Measurements from ENCODE around the gene GLB1L3. TPM values are rescaled to one million over a fixed set of nuclear protein-coding genes. Genes with fewer than 3 reads are reported as not detected.

The GLB1L3 gene
- total RNA-seq, 4 donors from 2014 or later, result 7.5 to 18.5 (median 8.9) TPM

GRCh38 chr11:134258577-134258976 is 17.6 kb upstream of the GLB1L3 start:
- H3K4me3 ChIP-seq (ENCODE audit: low read depth, poor library complexity, severe bottlenecking), result no peak overlapping the region
- intact Hi-C loops (cut with DNase I; ENCODE audit: low total_unique reads), result no loop called here
- no peak for DNase-seq (ENCODE audit: low spot score in 2 of 2)
- WGBS, 2 donors, result 86% methylated on average over 4 of the region's 4 CpGs
- no peak for TF ChIP-seq CTCF (IDR thresholded peaks at IDR 0.05)
- no peak for TF ChIP-seq POLR2A (IDR thresholded peaks at IDR 0.05)

- TF ChIP-seq CTCF (IDR thresholded peaks at IDR 0.05), result no peak
- no peak for TF ChIP-seq POLR2A (IDR thresholded peaks at IDR 0.05)
- DNase-seq (ENCODE audit: low spot score in 2 of 2), result no peak
- intact Hi-C loops (cut with DNase I; ENCODE audit: low total_unique reads), result no loop called here
- H3K4me3 ChIP-seq (ENCODE audit: low read depth, poor library complexity, severe bottlenecking), result no peak overlapping the region
Measured at GRCh38 chr11:134260503-134260902, 15.7 kb upstream of the GLB1L3 start.

GRCh38 chr11:134260983-134261382 is 15.2 kb upstream of the GLB1L3 start:
- TF ChIP-seq CTCF (IDR thresholded peaks at IDR 0.05) (no peak), POLR2A (IDR thresholded peaks at IDR 0.05) (no peak)
- 94 to 95% methylated on average over 16 of the region's 16 CpGs for WGBS, 2 donors
- intact Hi-C loops (cut with DNase I; ENCODE audit: low total_unique reads), result no loop called here
- H3K4me3 ChIP-seq (ENCODE audit: low read depth, poor library complexity, severe bottlenecking), result no peak overlapping the region
- no peak for DNase-seq (ENCODE audit: low spot score in 2 of 2)

GRCh38 chr11:134261626-134262488 is 14.3 kb upstream of the GLB1L3 start:
- TF ChIP-seq CTCF (IDR thresholded peaks at IDR 0.05), result no peak
- no peak for TF ChIP-seq POLR2A (IDR thresholded peaks at IDR 0.05)
- intact Hi-C loops (cut with DNase I; ENCODE audit: low total_unique reads), result no loop called here
- no peak for DNase-seq (ENCODE audit: low spot score in 2 of 2)
- 90 to 91% methylated on average over 14 of the region's 14 CpGs for whole genome bisulfite sequencing, 2 donors
- no peak overlapping the region for H3K4me3 ChIP-seq (ENCODE audit: low read depth, poor library complexity, severe bottlenecking)

GRCh38 chr11:134264966-134265764 is 11.0 kb upstream of the GLB1L3 start:
- no peak for DNase-seq (ENCODE audit: low spot score in 2 of 2)
- no peak for TF ChIP-seq CTCF (IDR thresholded peaks at IDR 0.05)
- no peak overlapping the region for H3K4me3 ChIP-seq (ENCODE audit: low read depth, poor library complexity, severe bottlenecking)
- 82 to 84% methylated on average over 7 of the region's 7 CpGs for WGBS, 2 donors
- intact Hi-C loops (cut with DNase I; ENCODE audit: low total_unique reads), result no loop called here

Data from lower leg skin (tissue), 4 donors.